ENCODE measurements around the gene GALNT2. TPM values are rescaled to one million over a fixed set of nuclear protein-coding genes. Genes with fewer than 3 reads are reported as not detected.

The GALNT2 gene
- total and polyA plus RNA-seq, 9 of the 15 experiments (the other 6 are each of a cell fraction or from before 2014, with no cell fraction given) = 1.6 to 106 (median 51.9) TPM

DNA sequence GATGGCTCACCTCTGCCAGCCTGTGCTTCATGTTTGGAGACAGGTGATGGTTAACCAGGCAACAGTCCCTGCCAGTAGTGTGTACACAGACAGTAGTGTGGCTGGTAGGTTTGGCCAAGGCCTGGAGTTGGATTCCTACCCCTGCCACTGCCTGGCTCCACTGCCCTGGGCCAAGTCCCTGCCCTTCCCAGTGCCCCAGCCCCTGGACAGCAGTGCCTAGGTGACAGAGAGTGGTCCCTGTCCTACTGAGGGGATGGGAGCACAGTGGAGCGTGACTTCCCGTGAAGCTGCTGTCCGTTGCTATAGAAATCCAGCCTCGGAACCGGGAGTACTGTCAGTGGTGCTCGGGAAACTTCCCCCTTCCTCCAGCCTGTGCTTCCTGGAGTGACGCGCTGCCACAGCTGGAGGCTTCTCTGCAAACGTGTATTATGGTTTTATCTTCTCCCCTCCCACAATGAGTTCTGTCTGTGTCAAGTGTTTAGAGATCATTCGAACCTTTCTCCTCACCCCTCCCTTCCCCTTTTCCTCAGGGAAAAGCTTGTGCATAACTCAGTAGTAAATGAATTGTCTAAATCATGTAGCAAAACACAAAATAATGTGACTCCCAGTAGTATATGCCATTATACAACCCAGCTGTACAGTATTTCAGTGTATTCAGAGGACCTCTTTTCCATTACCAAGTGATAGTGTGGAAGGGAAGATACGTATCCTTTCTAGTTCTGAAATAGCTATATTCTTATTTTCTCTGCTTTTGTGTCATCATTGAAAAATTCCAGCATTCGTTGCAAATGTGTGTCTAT is 73.4 kb downstream of the GALNT2 start (continued):
- TF ChIP-seq SAP30 (IDR thresholded peaks at IDR 0.05; ENCODE audit: borderline replicate concordance, insufficient read depth, low read depth, low read length, poor library complexity, severe bottlenecking) = peak; percentile 42
- TF ChIP-seq, protein P1, sequence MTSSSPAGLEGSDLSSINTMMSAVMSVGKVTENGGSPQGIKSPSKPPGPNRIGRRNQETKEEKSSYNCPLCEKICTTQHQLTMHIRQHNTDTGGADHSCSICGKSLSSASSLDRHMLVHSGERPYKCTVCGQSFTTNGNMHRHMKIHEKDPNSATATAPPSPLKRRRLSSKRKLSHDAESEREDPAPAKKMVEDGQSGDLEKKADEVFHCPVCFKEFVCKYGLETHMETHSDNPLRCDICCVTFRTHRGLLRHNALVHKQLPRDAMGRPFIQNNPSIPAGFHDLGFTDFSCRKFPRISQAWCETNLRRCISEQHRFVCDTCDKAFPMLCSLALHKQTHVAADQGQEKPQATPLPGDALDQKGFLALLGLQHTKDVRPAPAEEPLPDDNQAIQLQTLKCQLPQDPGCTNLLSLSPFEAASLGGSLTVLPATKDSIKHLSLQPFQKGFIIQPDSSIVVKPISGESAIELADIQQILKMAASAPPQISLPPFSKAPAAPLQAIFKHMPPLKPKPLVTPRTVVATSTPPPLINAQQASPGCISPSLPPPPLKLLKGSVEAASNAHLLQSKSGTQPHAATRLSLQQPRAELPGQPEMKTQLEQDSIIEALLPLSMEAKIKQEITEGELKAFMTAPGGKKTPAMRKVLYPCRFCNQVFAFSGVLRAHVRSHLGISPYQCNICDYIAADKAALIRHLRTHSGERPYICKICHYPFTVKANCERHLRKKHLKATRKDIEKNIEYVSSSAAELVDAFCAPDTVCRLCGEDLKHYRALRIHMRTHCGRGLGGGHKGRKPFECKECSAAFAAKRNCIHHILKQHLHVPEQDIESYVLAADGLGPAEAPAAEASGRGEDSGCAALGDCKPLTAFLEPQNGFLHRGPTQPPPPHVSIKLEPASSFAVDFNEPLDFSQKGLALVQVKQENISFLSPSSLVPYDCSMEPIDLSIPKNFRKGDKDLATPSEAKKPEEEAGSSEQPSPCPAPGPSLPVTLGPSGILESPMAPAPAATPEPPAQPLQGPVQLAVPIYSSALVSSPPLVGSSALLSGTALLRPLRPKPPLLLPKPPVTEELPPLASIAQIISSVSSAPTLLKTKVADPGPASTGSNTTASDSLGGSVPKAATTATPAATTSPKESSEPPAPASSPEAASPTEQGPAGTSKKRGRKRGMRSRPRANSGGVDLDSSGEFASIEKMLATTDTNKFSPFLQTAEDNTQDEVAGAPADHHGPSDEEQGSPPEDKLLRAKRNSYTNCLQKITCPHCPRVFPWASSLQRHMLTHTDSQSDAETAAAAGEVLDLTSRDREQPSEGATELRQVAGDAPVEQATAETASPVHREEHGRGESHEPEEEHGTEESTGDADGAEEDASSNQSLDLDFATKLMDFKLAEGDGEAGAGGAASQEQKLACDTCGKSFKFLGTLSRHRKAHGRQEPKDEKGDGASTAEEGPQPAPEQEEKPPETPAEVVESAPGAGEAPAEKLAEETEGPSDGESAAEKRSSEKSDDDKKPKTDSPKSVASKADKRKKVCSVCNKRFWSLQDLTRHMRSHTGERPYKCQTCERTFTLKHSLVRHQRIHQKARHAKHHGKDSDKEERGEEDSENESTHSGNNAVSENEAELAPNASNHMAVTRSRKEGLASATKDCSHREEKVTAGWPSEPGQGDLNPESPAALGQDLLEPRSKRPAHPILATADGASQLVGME (CRISPR knock-in tag; IDR thresholded peaks at IDR 0.05) = no peak
- no peak for TF ChIP-seq ZNF41 (CRISPR knock-in tag; conservative IDR thresholded peaks at IDR 0.05)
- TF ChIP-seq, protein P2, sequence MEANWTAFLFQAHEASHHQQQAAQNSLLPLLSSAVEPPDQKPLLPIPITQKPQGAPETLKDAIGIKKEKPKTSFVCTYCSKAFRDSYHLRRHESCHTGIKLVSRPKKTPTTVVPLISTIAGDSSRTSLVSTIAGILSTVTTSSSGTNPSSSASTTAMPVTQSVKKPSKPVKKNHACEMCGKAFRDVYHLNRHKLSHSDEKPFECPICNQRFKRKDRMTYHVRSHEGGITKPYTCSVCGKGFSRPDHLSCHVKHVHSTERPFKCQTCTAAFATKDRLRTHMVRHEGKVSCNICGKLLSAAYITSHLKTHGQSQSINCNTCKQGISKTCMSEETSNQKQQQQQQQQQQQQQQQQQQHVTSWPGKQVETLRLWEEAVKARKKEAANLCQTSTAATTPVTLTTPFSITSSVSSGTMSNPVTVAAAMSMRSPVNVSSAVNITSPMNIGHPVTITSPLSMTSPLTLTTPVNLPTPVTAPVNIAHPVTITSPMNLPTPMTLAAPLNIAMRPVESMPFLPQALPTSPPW (CRISPR knock-in tag; IDR thresholded peaks at IDR 0.05) = peak; percentile 48; the same call in 1 of the 2 replicates
- no peak for TF ChIP-seq SMAD1 (IDR thresholded peaks at IDR 0.05; ENCODE audit: low read depth, low read length, partially characterized antibody)
- TF ChIP-seq JUND (IDR thresholded peaks at IDR 0.05; ENCODE audit: borderline replicate concordance, low read depth, low read length) = peak; percentile 59; the same call in 1 of the 2 replicates
- TF ChIP-seq JUND (tag; IDR thresholded peaks at IDR 0.05; ENCODE audit: borderline replicate concordance, low read depth, low read length) = peak; percentile 68; the same call in 2 of the 3 replicates
- TF ChIP-seq, protein P3, sequence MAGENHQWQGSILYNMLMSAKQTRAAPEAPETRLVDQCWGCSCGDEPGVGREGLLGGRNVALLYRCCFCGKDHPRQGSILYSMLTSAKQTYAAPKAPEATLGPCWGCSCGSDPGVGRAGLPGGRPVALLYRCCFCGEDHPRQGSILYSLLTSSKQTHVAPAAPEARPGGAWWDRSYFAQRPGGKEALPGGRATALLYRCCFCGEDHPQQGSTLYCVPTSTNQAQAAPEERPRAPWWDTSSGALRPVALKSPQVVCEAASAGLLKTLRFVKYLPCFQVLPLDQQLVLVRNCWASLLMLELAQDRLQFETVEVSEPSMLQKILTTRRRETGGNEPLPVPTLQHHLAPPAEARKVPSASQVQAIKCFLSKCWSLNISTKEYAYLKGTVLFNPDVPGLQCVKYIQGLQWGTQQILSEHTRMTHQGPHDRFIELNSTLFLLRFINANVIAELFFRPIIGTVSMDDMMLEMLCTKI (IDR thresholded peaks at IDR 0.05; ENCODE audit: partially characterized antibody) = no peak
- TF ChIP-seq, protein P4, sequence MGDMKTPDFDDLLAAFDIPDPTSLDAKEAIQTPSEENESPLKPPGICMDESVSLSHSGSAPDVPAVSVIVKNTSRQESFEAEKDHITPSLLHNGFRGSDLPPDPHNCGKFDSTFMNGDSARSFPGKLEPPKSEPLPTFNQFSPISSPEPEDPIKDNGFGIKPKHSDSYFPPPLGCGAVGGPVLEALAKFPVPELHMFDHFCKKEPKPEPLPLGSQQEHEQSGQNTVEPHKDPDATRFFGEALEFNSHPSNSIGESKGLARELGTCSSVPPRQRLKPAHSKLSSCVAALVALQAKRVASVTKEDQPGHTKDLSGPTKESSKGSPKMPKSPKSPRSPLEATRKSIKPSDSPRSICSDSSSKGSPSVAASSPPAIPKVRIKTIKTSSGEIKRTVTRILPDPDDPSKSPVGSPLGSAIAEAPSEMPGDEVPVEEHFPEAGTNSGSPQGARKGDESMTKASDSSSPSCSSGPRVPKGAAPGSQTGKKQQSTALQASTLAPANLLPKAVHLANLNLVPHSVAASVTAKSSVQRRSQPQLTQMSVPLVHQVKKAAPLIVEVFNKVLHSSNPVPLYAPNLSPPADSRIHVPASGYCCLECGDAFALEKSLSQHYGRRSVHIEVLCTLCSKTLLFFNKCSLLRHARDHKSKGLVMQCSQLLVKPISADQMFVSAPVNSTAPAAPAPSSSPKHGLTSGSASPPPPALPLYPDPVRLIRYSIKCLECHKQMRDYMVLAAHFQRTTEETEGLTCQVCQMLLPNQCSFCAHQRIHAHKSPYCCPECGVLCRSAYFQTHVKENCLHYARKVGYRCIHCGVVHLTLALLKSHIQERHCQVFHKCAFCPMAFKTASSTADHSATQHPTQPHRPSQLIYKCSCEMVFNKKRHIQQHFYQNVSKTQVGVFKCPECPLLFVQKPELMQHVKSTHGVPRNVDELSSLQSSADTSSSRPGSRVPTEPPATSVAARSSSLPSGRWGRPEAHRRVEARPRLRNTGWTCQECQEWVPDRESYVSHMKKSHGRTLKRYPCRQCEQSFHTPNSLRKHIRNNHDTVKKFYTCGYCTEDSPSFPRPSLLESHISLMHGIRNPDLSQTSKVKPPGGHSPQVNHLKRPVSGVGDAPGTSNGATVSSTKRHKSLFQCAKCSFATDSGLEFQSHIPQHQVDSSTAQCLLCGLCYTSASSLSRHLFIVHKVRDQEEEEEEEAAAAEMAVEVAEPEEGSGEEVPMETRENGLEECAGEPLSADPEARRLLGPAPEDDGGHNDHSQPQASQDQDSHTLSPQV (IDR thresholded peaks at IDR 0.05) = no peak
- TF ChIP-seq ZFPM2 (CRISPR knock-in tag; IDR thresholded peaks at IDR 0.05) = no peak
- TF ChIP-seq MEF2A (IDR thresholded peaks at IDR 0.05; ENCODE audit: control insufficient read depth, low read depth, low read length) = no peak
- TF ChIP-seq CREB1 (IDR thresholded peaks at IDR 0.05) = 0 out of 2 replicates have a peak, but pooled peaks have one; percentile 54
- TF ChIP-seq CREB1 (CRISPR knock-in tag; IDR thresholded peaks at IDR 0.05) = 0 out of 2 replicates have a peak, but pooled peaks have one; percentile 52

Data from K562 (cell line).